KMS-11 (cell line): ENCODE results near the gene SLC35A5.

Source experiments
- H2AFZ ChIP-seq: fragments of 200-600 bp; sonication (generic); 2 replicates; pipeline ENCODE4 v1.6.1; 2016; ENCODE audit warnings: antibody characterized with exemption, mixed run types, low read depth
- H3K27ac ChIP-seq: fragments of 200-600 bp; sonication (generic); 2 replicates; pipeline ENCODE4 v1.6.1; 2016; ENCODE audit warnings: mild to moderate bottlenecking, mixed run types
- H3K27me3 ChIP-seq: fragments of 200-600 bp; sonication (generic); 2 replicates; pipeline ENCODE4 v1.6.1; 2017; ENCODE audit warnings: mild to moderate bottlenecking, low read depth, mixed run types, moderate library complexity; ENCODE audit not compliant: insufficient read depth
- H3K36me3 ChIP-seq: fragments of 200-600 bp; sonication (generic); 2 replicates; pipeline ENCODE4 v1.6.1; 2017; ENCODE audit warnings: mild to moderate bottlenecking, mixed run types; ENCODE audit not compliant: insufficient read depth
- H3K4me1 ChIP-seq: fragments of 200-600 bp; sonication (generic); 2 replicates; pipeline ENCODE4 v1.6.1; 2016; ENCODE audit warnings: mild to moderate bottlenecking, low read depth, mixed run types; ENCODE audit not compliant: poor library complexity, severe bottlenecking
- H3K4me2 ChIP-seq: fragments of 200-600 bp; sonication (generic); 2 replicates; pipeline ENCODE4 v1.7.0; 2016; ENCODE audit warnings: mild to moderate bottlenecking, mixed run types
- H3K4me3 ChIP-seq: fragments of 200-600 bp; sonication (generic); IDR thresholded peaks from 2 replicates; pipeline ENCODE4 v1.6.1; 2017; ENCODE audit warnings: low read depth, low read length, mixed read lengths; ENCODE audit not compliant: insufficient read depth
- H3K79me2 ChIP-seq: fragments of 200-600 bp; sonication (generic); 2 replicates; pipeline ENCODE4 v1.6.1; 2016; ENCODE audit warnings: low read depth, mixed run types; ENCODE audit not compliant: insufficient read depth
- H3K9ac ChIP-seq: fragments of 200-600 bp; sonication (generic); 2 replicates; pipeline ENCODE4 v1.6.1; 2016; ENCODE audit warnings: mild to moderate bottlenecking, mixed run types
- H4K20me1 ChIP-seq: fragments of 200-600 bp; sonication (generic); 2 replicates; pipeline ENCODE4 v1.6.1; 2016; ENCODE audit warnings: mild to moderate bottlenecking, mixed run types; ENCODE audit not compliant: insufficient read depth
- CTCF ChIP-seq: fragments of 200-600 bp; sonication (generic); conservative IDR thresholded peaks from 2 replicates; pipeline ENCODE4 v1.6.1; 2017; ENCODE audit warnings: low read depth, mild to moderate bottlenecking, antibody characterized with exemption, low read length, moderate library complexity, mixed read lengths

SLC35A5 gene

GRCh38 chr3:112587336-112587735 is 25.5 kb downstream of the SLC35A5 start:
- no peak overlapping the region for H3K27ac ChIP-seq
- no peak overlapping the region for H3K4me3 ChIP-seq
- no peak overlapping the region for H3K9ac ChIP-seq
- no peak overlapping the region for H2AFZ ChIP-seq
- H3K27me3 ChIP-seq = no peaks in the 10 kb centered on the region
- no peaks in the 10 kb centered on the region for H3K79me2 ChIP-seq
- H3K4me1 ChIP-seq = peaks cover 11% of the 10 kb centered on the region
- no peak for TF ChIP-seq CTCF
- H4K20me1 ChIP-seq = no peaks in the 10 kb centered on the region
- no peaks in the 10 kb centered on the region for H3K36me3 ChIP-seq
- peak overlapping the region; percentile 6; the same call in 1 of the 2 replicates for H3K4me2 ChIP-seq

- H3K4me3 ChIP-seq = no peak overlapping the region
- no peak for TF ChIP-seq CTCF
- no peak overlapping the region for H3K27ac ChIP-seq
- no peaks in the 10 kb centered on the region for H3K79me2 ChIP-seq
- H3K9ac ChIP-seq = no peak overlapping the region
- H3K27me3 ChIP-seq = no peaks in the 10 kb centered on the region
- no peak overlapping the region for H3K4me2 ChIP-seq
- no peaks in the 10 kb centered on the region for H3K36me3 ChIP-seq
- no peaks in the 10 kb centered on the region for H4K20me1 ChIP-seq
- no peaks in the 10 kb centered on the region for H3K4me1 ChIP-seq
- H2AFZ ChIP-seq = no peak overlapping the region
These were observed 31.4 kb downstream of the SLC35A5 start for GRCh38 chr3:112593258-112593657.

- Histone ChIP-seq H3K9ac (no peak overlapping the region), H3K79me2 (no peaks in the 10 kb centered on the region), H4K20me1 (no peaks in the 10 kb centered on the region), H3K4me3 (no peak overlapping the region), H3K4me1 (no peaks in the 10 kb centered on the region), H3K27ac (no peak overlapping the region), H3K27me3 (no peaks in the 10 kb centered on the region), H3K36me3 (no peaks in the 10 kb centered on the region), H2AFZ (no peak overlapping the region), H3K4me2 (no peak overlapping the region)
- no peak for TF ChIP-seq CTCF
These were observed 33.0 kb downstream of the SLC35A5 start for GRCh38 chr3:112594856-112595255.

- Histone ChIP-seq H3K27ac (no peak overlapping the region), H3K27me3 (no peaks in the 10 kb centered on the region), H3K4me3 (no peak overlapping the region), H2AFZ (no peak overlapping the region), H3K9ac (no peak overlapping the region), H3K4me2 (no peak overlapping the region), H3K79me2 (no peaks in the 10 kb centered on the region), H4K20me1 (no peaks in the 10 kb centered on the region), H3K4me1 (peaks cover 4% of the 10 kb centered on the region), H3K36me3 (no peaks in the 10 kb centered on the region)
- TF ChIP-seq CTCF = no peak
These were observed 36.1 kb downstream of the SLC35A5 start for GRCh38 chr3:112597945-112598344.

- no peaks in the 10 kb centered on the region for H3K79me2 ChIP-seq
- no peak overlapping the region for H3K4me3 ChIP-seq
- H3K4me2 ChIP-seq = no peak overlapping the region
- H3K4me1 ChIP-seq = peaks cover 4% of the 10 kb centered on the region
- no peak overlapping the region for H3K9ac ChIP-seq
- no peak overlapping the region for H3K27ac ChIP-seq
- TF ChIP-seq CTCF = no peak
- no peaks in the 10 kb centered on the region for H4K20me1 ChIP-seq
- no peaks in the 10 kb centered on the region for H3K27me3 ChIP-seq
- no peak overlapping the region for H2AFZ ChIP-seq
- no peaks in the 10 kb centered on the region for H3K36me3 ChIP-seq
These were observed 36.9 kb downstream of the SLC35A5 start for GRCh38 chr3:112598731-112599130.
